ENCODE measurements around the gene IGF2BP2. TPM values are rescaled to one million over a fixed set of nuclear protein-coding genes. Genes with fewer than 3 reads are reported as not detected.

Gene IGF2BP2
- total RNA-seq, 1 donor from 2014 or later = 57.6 TPM

DNA sequence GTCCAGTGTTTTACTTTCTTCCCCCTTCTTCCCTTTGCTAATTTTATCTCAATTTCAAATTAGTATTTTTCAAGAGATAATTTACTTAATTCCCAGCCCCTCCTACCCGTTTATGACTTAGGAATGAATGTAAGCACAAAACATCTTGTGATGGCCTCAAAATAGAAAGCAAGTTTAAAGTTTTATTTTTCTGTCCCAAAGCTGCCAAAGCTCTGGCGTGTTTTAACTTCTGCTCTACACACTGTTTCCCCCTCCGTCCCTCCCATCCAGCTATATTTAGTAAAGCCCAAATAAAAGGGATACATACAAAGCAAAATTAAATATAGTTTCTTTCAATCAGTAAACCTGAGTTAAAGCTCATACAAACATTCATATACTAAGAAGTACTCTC, 59.9 kb downstream of the IGF2BP2 start:
- no peak for TF ChIP-seq CTCF (conservative IDR thresholded peaks at IDR 0.05; ENCODE audit: low read depth, low read length)
- no peak overlapping the region for H3K4me3 ChIP-seq (ENCODE audit: low read depth, low read length)

DNA sequence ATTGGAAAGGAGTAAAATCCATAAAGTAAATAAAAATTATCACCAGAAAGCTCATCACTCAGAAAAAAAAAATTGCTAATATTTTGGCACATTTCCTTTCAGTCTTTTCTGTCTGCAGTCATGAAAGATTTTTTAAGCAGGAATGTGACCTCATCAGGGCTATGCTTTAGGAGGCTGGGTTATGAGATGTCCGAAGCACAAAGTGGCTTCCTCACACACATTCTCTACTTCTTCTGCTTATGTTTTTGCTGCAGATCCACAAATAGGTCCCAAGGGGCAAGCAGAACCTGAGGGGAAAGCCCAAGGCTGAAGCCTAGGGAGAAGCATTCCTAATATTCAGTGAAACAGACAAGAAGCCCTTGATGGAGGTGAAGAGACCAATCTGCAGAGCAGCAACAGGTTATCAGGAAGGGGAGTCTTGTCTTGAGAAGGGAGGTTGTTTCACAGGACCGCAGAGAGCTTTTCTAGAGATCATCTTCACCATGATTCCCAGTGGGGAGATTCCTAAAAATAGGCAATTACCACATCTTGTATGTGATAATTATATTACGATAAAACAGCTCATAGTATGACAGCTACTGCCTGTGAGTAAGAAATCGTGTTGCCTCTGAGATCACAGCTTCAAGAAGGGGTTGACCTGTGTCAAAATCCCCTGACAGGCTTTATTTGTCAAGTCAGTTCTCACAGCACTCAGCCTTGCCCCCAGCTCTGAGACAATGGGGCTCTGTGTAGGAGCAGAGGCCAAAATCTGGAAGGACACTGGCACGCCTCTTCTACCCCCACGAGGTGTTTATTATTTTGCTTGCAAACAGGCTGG, 60.5 kb downstream of the IGF2BP2 start:
- no peak overlapping the region for H3K4me3 ChIP-seq (ENCODE audit: low read depth, low read length)
- DNase-seq (ENCODE audit: low read depth) = no peak

More for the DNA sequence above, 59.9 kb downstream of the IGF2BP2 start:
- DNase-seq (ENCODE audit: low read depth) = no peak

GRCh38 chr3:185763347-185764005, 61.4 kb downstream of the IGF2BP2 start:
- DNase-seq (ENCODE audit: low read depth) = no peak
- no peak overlapping the region for H3K4me3 ChIP-seq (ENCODE audit: low read depth, low read length)
- no peak for TF ChIP-seq CTCF (conservative IDR thresholded peaks at IDR 0.05; ENCODE audit: low read depth, low read length)

More for the DNA sequence above, 60.5 kb downstream of the IGF2BP2 start:
- TF ChIP-seq CTCF (conservative IDR thresholded peaks at IDR 0.05; ENCODE audit: low read depth, low read length) = no peak

DNA sequence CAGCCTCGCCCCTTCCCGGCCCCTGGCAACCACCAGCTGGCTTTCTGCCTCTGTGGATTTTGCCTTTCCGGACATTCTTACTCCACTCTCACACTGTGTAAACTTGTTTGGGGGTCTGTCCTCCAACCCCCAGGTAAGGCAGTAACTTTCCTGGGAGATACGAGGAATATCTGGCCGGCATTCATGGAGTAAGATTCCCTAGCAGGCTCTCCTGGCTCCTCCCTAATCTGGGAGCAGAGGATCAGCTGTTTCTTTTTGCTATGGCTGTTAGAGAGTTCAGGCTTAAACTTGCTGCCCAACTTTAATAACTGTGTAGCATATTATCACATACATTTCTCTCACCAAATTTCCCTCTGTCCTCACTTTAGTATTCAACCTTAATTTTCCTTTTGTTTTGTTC, 64.3 kb downstream of the IGF2BP2 start:
- H3K4me3 ChIP-seq (ENCODE audit: low read depth, low read length) = no peak overlapping the region
- no peak for TF ChIP-seq CTCF (conservative IDR thresholded peaks at IDR 0.05; ENCODE audit: low read depth, low read length)

DNA sequence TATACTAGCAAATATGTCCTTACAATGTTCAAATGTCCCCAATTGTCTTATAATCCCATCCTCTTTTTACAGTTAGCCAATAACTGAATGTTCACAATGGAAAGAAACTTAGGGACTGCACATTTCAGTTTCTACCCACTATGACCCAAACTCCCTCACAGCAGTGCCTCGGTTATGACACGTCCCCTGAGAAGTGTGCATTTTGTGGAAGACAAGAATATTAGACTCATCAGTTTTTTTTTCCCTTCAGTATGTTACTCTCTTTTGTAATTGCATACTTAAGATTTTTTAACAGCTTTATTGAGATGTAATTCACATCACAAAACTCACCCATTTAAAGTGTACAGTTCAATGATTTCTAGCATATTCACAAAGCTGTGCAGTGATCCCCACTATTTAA, 64.8 kb downstream of the IGF2BP2 start:
- no peak for DNase-seq (ENCODE audit: low read depth)
- TF ChIP-seq CTCF (conservative IDR thresholded peaks at IDR 0.05; ENCODE audit: low read depth, low read length) = no peak
- no peak overlapping the region for H3K4me3 ChIP-seq (ENCODE audit: low read depth, low read length)

More for the DNA sequence above, 64.3 kb downstream of the IGF2BP2 start:
- DNase-seq (ENCODE audit: low read depth) = no peak

DNA sequence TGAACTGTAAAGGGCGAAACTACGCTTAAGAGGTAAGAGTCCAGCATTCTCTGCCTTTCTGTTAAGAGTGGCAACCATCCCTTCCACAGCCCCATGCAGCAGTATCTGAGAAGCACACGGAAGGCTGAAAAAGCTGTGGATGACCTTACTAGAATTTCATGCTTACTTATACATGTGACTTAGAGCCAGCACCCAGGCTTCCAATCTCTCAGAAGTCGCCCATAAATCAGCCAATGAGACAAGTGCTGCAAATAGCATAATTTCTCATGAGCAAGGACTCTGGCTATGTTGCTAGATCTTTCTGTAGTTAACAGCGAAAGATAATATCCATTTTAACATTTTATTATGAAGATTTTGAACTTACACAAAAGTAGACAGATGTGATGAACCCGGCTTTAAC, 65.3 kb downstream of the IGF2BP2 start:
- DNase-seq (ENCODE audit: low read depth) = no peak
- no peak for TF ChIP-seq CTCF (conservative IDR thresholded peaks at IDR 0.05; ENCODE audit: low read depth, low read length)
- no peak overlapping the region for H3K4me3 ChIP-seq (ENCODE audit: low read depth, low read length)
